ENCODE results near the gene CPA2. TPM values are rescaled to one million over a fixed set of nuclear protein-coding genes. Genes with fewer than 3 reads are reported as not detected.
"Not testable (repeated sequence)": the region's sequence is repeated elsewhere in the genome, so short reads cannot be mapped to it uniquely, and the experiment has no call there.

The CPA2 gene
- total RNA-seq, 1 experiment from 2014 or later = 0.90 TPM

DNA sequence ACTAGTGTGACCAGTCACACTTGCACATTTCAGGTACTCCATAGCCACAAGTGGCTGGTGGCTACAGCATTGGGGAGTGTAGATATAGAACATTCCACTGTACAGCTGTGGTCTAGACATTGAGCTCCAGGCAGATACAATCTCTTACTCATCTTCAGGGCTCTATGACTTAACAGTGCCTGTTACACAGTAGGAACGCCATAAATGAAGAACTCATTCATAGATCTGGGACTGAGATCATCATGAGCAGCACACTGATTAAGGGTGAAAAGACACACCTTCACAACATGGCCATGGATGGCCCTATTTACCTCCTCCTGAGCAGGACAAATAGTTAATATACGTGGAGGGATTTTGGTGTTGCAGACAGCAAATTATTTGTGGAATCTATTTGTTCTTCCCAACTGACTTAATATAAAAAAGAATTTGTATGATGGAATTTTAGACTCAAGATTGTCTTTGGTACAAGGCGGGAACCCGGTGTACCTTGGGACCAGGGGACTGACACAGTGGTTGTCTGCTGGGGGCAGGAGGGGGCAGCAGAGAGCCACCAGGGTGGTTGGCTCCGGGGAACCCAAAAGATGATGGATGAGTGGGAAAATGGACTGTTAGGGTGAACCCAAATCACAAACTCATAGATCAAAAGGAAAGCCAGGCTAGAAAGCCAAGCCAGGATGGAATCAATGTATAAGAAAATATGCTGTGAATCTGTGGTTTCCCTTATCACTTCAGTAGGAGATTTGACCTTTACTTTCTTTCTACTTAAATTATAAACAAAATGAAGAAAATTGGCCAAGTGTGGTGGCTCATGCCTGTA lies 24.3 kb upstream of the CPA2 start:
- no peaks in the 10 kb centered on the region; the same call in 1 of the 2 replicates for H3K4me1 Mint-ChIP-seq
- ChIA-PET CTCF (no interaction called here), POLR2A (no interaction called here)
- H3K36me3 Mint-ChIP-seq = no peaks in the 10 kb centered on the region; the same call in 1 of the 2 replicates
- peak; percentile 81 for DNase-seq (ENCODE audit: low spot score)
- peaks cover 15% of the 10 kb centered on the region for H3K9me3 Mint-ChIP-seq
- TF ChIP-seq ZNF416 (CRISPR knock-in tag; IDR thresholded peaks at IDR 0.05) (no peak), CTCF (IDR thresholded peaks at IDR 0.05) (peak; percentile 91)
- ATAC-seq = peak; percentile 100
- no peak overlapping the region for H3K27ac Mint-ChIP-seq
- H3K4me3 Mint-ChIP-seq = no peak overlapping the region
- H3K27me3 Mint-ChIP-seq (ENCODE audit: low read depth) = no peaks in the 10 kb centered on the region

- ATAC-seq; H3K27ac Mint-ChIP-seq; H3K27me3 Mint-ChIP-seq (ENCODE audit: low read depth); POLR2A ChIA-PET; DNase-seq (ENCODE audit: low spot score); H3K4me1 Mint-ChIP-seq; H3K36me3 Mint-ChIP-seq; H3K4me3 Mint-ChIP-seq: not testable (repeated sequence)
- H3K9me3 Mint-ChIP-seq = peaks cover 15% of the 10 kb centered on the region
- CTCF ChIA-PET = interaction anchor here (0.8 to 1.0 kb wide), 2 partner anchors 34 to 138 kb away, joined by 3 to 4 read pairs; no protein-coding TSS in a partner anchor
These were observed 23.2 kb upstream of the CPA2 start for GRCh38 chr7:130243486-130243885.

GRCh38 chr7:130246491-130246890 lies 20.2 kb upstream of the CPA2 start:
- POLR2A ChIA-PET; H3K4me3 Mint-ChIP-seq; H3K36me3 Mint-ChIP-seq; H3K4me1 Mint-ChIP-seq; DNase-seq (ENCODE audit: low spot score); ATAC-seq; H3K27me3 Mint-ChIP-seq (ENCODE audit: low read depth); H3K27ac Mint-ChIP-seq: not testable (repeated sequence)
- H3K9me3 Mint-ChIP-seq = peaks cover 15% of the 10 kb centered on the region
- CTCF ChIA-PET = interaction anchor here (0.5 kb wide), 1 partner anchor 511 kb away, joined by 3 read pairs; no protein-coding TSS in a partner anchor
- peak; percentile 53; the same call in 1 of the 2 replicates for TF ChIP-seq GTF2I (CRISPR knock-in tag; conservative IDR thresholded peaks at IDR 0.05)

GRCh38 chr7:130248842-130249241 lies 17.8 kb upstream of the CPA2 start:
- H3K27ac Mint-ChIP-seq; DNase-seq (ENCODE audit: low spot score); H3K4me3 Mint-ChIP-seq; ATAC-seq; CTCF ChIA-PET; H3K4me1 Mint-ChIP-seq; H3K36me3 Mint-ChIP-seq; H3K27me3 Mint-ChIP-seq (ENCODE audit: low read depth): not testable (repeated sequence)
- H3K9me3 Mint-ChIP-seq = peaks cover 22% of the 10 kb centered on the region
- POLR2A ChIA-PET = interaction anchor here (0.6 kb wide), 1 partner anchor 25 kb away, joined by 3 read pairs; no protein-coding TSS in a partner anchor

DNA sequence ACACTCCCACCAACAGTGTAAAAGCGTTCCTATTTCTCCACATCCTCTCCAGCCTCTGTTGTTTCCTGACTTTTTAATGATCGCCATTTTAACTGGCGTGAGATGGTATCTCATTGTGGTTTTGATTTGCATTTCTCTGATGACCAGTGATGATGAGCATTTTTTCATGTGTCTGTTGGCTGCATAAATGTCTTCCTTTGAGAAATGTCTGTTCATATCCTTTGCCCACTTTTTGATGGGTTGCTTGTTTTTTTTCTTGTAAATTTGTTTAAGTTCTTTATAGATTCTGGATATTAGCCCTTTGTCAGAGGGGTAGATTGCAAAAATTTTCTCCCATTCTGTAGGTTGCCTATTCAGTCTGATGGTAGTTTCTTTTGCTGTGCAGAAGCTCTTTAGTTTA lies 17.0 kb upstream of the CPA2 start:
- Mint-ChIP-seq H3K9me3 (peaks cover 26% of the 10 kb centered on the region), H3K36me3 (peaks cover 10% of the 10 kb centered on the region)
- H3K4me3 Mint-ChIP-seq; H3K27me3 Mint-ChIP-seq (ENCODE audit: low read depth); H3K4me1 Mint-ChIP-seq; H3K27ac Mint-ChIP-seq; POLR2A ChIA-PET; DNase-seq (ENCODE audit: low spot score); ATAC-seq: not testable (repeated sequence)
- CTCF ChIA-PET = interaction anchor here (0.6 kb wide), 1 partner anchor 298 kb away, joined by 4 read pairs; no protein-coding TSS in a partner anchor

DNA sequence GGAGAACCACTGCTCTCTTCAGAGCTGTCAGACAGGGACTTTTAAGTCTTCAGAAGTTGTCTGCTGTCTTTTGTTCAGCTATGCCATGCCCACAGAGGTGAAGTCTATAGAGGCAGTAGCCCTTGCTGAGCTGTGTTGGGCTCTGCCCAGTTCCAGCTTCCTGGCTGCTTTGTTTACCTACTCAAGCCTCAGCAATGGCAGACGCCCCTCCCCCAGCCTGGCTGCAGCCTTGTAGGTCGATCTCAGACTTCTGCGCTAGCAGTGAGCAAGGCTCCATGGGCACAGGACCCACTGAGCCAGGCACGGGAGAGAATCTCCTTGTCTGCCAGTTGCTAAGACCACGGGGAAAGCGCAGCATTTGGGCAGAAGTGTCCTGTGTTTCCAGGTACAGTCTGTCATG lies 12.1 kb upstream of the CPA2 start:
- ATAC-seq = no peak
- H3K9me3 Mint-ChIP-seq = peaks cover 48% of the 10 kb centered on the region

More for the DNA sequence above, 12.1 kb upstream of the CPA2 start:
- Mint-ChIP-seq H3K27me3 (ENCODE audit: low read depth) (peaks cover 5% of the 10 kb centered on the region), H3K36me3 (peaks cover 49% of the 10 kb centered on the region), H3K4me1 (peaks cover 18% of the 10 kb centered on the region), H3K27ac (no peak overlapping the region), H3K4me3 (no peak overlapping the region)
- POLR2A ChIA-PET = no interaction called here
- CTCF ChIA-PET = interaction anchor here (1.2 kb wide), 1 partner anchor 467 kb away, joined by 3 read pairs; no protein-coding TSS in a partner anchor
- 0 out of 2 replicates have a peak, but pooled peaks have one; percentile 9 for TF ChIP-seq ZNF532 (CRISPR knock-in tag; IDR thresholded peaks at IDR 0.05; ENCODE audit: borderline replicate concordance)
- no peak for TF ChIP-seq ZBTB21 (CRISPR knock-in tag; IDR thresholded peaks at IDR 0.05; ENCODE audit: borderline replicate concordance)
- peak; percentile 44; the same call in 1 of the 2 replicates for TF ChIP-seq FOXP1 (CRISPR knock-in tag; IDR thresholded peaks at IDR 0.05; ENCODE audit: borderline replicate concordance)
- TF ChIP-seq ZNF281 (CRISPR knock-in tag; IDR thresholded peaks at IDR 0.05) = peak; percentile 61; the same call in 1 of the 2 replicates
- no peak for TF ChIP-seq ZNF219 (CRISPR knock-in tag; IDR thresholded peaks at IDR 0.05; ENCODE audit: borderline replicate concordance)
- TF ChIP-seq FOXK1 (CRISPR knock-in tag; IDR thresholded peaks at IDR 0.05) = peak; percentile 33; the same call in 1 of the 2 replicates
- TF ChIP-seq SMAD3 (CRISPR knock-in tag; IDR thresholded peaks at IDR 0.05; ENCODE audit: borderline replicate concordance) = no peak
- DNase-seq (ENCODE audit: low spot score) = no peak
